K562 (cell line): ENCODE results near the gene DHCR7. TPM values are rescaled to one million over a fixed set of nuclear protein-coding genes. Genes with fewer than 3 reads are reported as not detected.

Source experiments
- ATAC-seq: fragments of 200-7000 bp; cut with Tn5 transposase; 3 replicates; pipeline ENCODE4 v1.9.1; 2020; ENCODE audit warnings: moderate library complexity
- BruUV-seq: library from RNA; stranded (reverse); fragments of 400-500 nt; replicated peaks from 2 replicates; lab custom pipeline; 2021; lab: Mats Ljungman, UMichigan
- CTCF ChIA-PET: fragments of 300-600 bp; formaldehyde crosslinking; extraction: SDS; loops from one replicate; lab custom pipeline; 2021; ENCODE audit warnings: low intra/inter-chr PET ratio; lab: Yijun Ruan, JAX
- POLR2A ChIA-PET: fragments of 300-600, 350-650 bp; sonication (Branson Sonifier 250); formaldehyde crosslinking; extraction: SDS; loops from one replicate; lab custom pipeline; 2021; ENCODE audit warnings: antibody characterized with exemption, inconsistent platforms; lab: Yijun Ruan, JAX
- DNase-seq, 4 experiments: peaks; one replicate each; pipeline versions ENCODE4 v3.0.0 to v3.0.0-alpha.2; 2011 to 2018; ENCODE audit warnings: low spot score in 3 of 4, mixed read lengths in 3 of 4; ENCODE audit errors: extremely low read depth in 1 of 4
- FAIRE-seq: peaks from 2 replicates; lab custom pipeline; 2011; peaks lifted over from hg19 to GRCh38; lab: Jason Lieb, UNC
- H2AFZ ChIP-seq: 2 replicates; pipeline ENCODE4 v1.6.0; 2011; ENCODE audit warnings: low read depth, low read length, control low read depth, inconsistent platforms
- H3K27ac ChIP-seq: fragments of 200-600 bp; 3 replicates; pipeline ENCODE4 v1.8.0; 2011; ENCODE audit warnings: low read depth, mild to moderate bottlenecking, control low read depth, inconsistent platforms, low read length, moderate library complexity, mixed read lengths; ENCODE audit errors: extremely low read depth
- H3K27me3 ChIP-seq, 2 experiments: fragments of 300-600 bp in 1 of 2; 2 replicates in 1 of 2; 3 replicates in 1 of 2; pipeline versions ENCODE4 v1.6.0 to v1.8.0; 2011; ENCODE audit warnings: inconsistent platforms in 2 of 2, low read length in 2 of 2, mild to moderate bottlenecking in 1 of 2, mixed read lengths in 1 of 2, moderate library complexity in 1 of 2; ENCODE audit not compliant: control insufficient read depth in 2 of 2, insufficient read depth in 2 of 2
- H3K36me3 ChIP-seq: fragments of 300-600 bp; 3 replicates; pipeline ENCODE4 v1.8.0; 2011; ENCODE audit warnings: mild to moderate bottlenecking, low read length, inconsistent platforms; ENCODE audit not compliant: control insufficient read depth, insufficient read depth
- H3K4me1 ChIP-seq, 2 experiments: fragments of 200-600 bp in 1 of 2; replicated peaks in 1 of 2; 2 replicates in 1 of 2; 3 replicates in 1 of 2; pipeline versions ENCODE4 v1.5.1 to v1.8.0; 2011; ENCODE audit warnings: inconsistent platforms in 2 of 2, low read length in 2 of 2, mild to moderate bottlenecking in 1 of 2, mixed read lengths in 1 of 2, moderate library complexity in 1 of 2; ENCODE audit not compliant: control insufficient read depth in 2 of 2, insufficient read depth in 2 of 2
- H3K4me2 ChIP-seq: 2 replicates; pipeline ENCODE4 v1.6.1; 2011; ENCODE audit warnings: low read length, control low read depth, inconsistent platforms, mixed read lengths; ENCODE audit not compliant: insufficient read depth
- H3K4me3 ChIP-seq: fragments of 200-600 bp; sonication (generic), shearing (Covaris generic); 2 replicates; pipeline ENCODE4 v1.5.1; 2016; ENCODE audit warnings: control low read depth, inconsistent platforms
- H3K79me2 ChIP-seq: fragments of 200-600 bp; 3 replicates; pipeline ENCODE4 v1.8.0; 2011; ENCODE audit warnings: low read length, inconsistent platforms; ENCODE audit not compliant: control insufficient read depth, insufficient read depth
- H3K9ac ChIP-seq, 2 experiments: 2 replicates each; pipeline versions ENCODE4 v1.6.0 to v1.6.1; 2011; ENCODE audit warnings: low read depth in 2 of 2, low read length in 2 of 2, control low read depth in 1 of 2, inconsistent platforms in 1 of 2, mild to moderate bottlenecking in 1 of 2, mixed read lengths in 1 of 2; ENCODE audit not compliant: insufficient read depth in 1 of 2
- H3K9me1 ChIP-seq: one replicate; pipeline ENCODE4 v1.6.0; 2011; ENCODE audit warnings: inconsistent platforms, mild to moderate bottlenecking, low read length, moderate library complexity; ENCODE audit not compliant: control insufficient read depth, insufficient read depth
- H3K9me3 ChIP-seq: replicated peaks from 2 replicates; pipeline ENCODE4 v1.5.1; 2011; ENCODE audit warnings: low read depth, low read length, inconsistent platforms; ENCODE audit not compliant: control insufficient read depth, insufficient read depth
- H4K20me1 ChIP-seq: replicated peaks from 2 replicates; pipeline ENCODE4 v1.6.1; 2011; ENCODE audit warnings: low read length, inconsistent platforms, mixed read lengths; ENCODE audit not compliant: control insufficient read depth, insufficient read depth
- BCLAF1 ChIP-seq, 2 experiments: fragments of 450-650 bp in 1 of 2; IDR thresholded peaks; 2 replicates each; pipeline ENCODE4 v1.6.1; 2011 to 2017; ENCODE audit warnings: low read depth in 2 of 2, antibody characterized with exemption in 1 of 2, borderline replicate concordance in 1 of 2, low read length in 1 of 2, mild to moderate bottlenecking in 1 of 2, mixed read lengths in 1 of 2; ENCODE audit not compliant: control insufficient read depth in 1 of 2
- CBFA2T2 ChIP-seq: fragments of 450-650 bp; conservative IDR thresholded peaks from 2 replicates; pipeline ENCODE4 v1.6.1; 2017; ENCODE audit warnings: mild to moderate bottlenecking
- CHD1 ChIP-seq: fragments of 200-600 bp; sonication (generic); IDR thresholded peaks from one replicate; pipeline ENCODE4 v1.6.1; 2012; ENCODE audit warnings: mild to moderate bottlenecking, moderate library complexity, low read length, inconsistent platforms
- DNMT1 ChIP-seq: fragments of 450-650 bp; IDR thresholded peaks from 2 replicates; pipeline ENCODE4 v1.6.1; 2016; ENCODE audit warnings: antibody characterized with exemption, mild to moderate bottlenecking
- E2F4 ChIP-seq: sonication (generic); formaldehyde crosslinking; IDR thresholded peaks from 2 replicates; pipeline ENCODE4 v1.8.0; 2022; ENCODE audit warnings: mild to moderate bottlenecking, low read depth, missing genetic modification reagents
- GTF2F1 ChIP-seq: IDR thresholded peaks from 2 replicates; pipeline ENCODE4 v1.6.1; 2011; ENCODE audit warnings: low read depth, low read length, improper control_type of control experiment
- HBP1 ChIP-seq: fragments of 450-650 bp; formaldehyde crosslinking; IDR thresholded peaks from 2 replicates; pipeline ENCODE4 v1.4.0; 2022; ENCODE audit warnings: missing genetic modification characterization
- HCFC1 ChIP-seq: IDR thresholded peaks from 2 replicates; pipeline ENCODE4 v1.6.1; 2012; ENCODE audit warnings: low read depth, low read length, improper control_type of control experiment
- HDAC1 ChIP-seq, 2 experiments: fragments of 450-650 bp; IDR thresholded peaks; 2 replicates each; pipeline ENCODE4 v1.6.1; 2016 to 2017; ENCODE audit warnings: inconsistent platforms in 1 of 2, mild to moderate bottlenecking in 1 of 2, moderate library complexity in 1 of 2
- HDAC3 ChIP-seq: fragments of 450-650 bp; IDR thresholded peaks from 2 replicates; pipeline ENCODE4 v1.6.1; 2018; ENCODE audit warnings: borderline replicate concordance, mild to moderate bottlenecking, moderate library complexity; ENCODE audit not compliant: partially characterized antibody
- SNAPC5 ChIP-seq: fragments of 250-450 bp; sonication (Bioruptor Pico); IDR thresholded peaks from 2 replicates; pipeline ENCODE4 v1.8.0; 2021; ENCODE audit warnings: moderate library complexity, mild to moderate bottlenecking, inconsistent platforms
- THAP12 ChIP-seq: fragments of 250-450 bp; sonication (Bioruptor Pico); IDR thresholded peaks from 2 replicates; pipeline ENCODE4 v1.9.0; 2021; ENCODE audit warnings: mild to moderate bottlenecking, inconsistent platforms
- WGBS: fragments of 100-300 bp; shearing (Covaris generic); methylation state at CpG from one replicate; pipeline ENCODE4 v1.1.6; 2016; ENCODE audit warnings: low coverage, mixed read lengths; ENCODE audit not compliant: insufficient coverage; ENCODE audit errors: missing lambda C conversion rate; 5-methylcytosine and 5-hydroxymethylcytosine counted together
- in situ Hi-C: fragments of 300-500 bp; cut with MboI; formaldehyde crosslinking; loops from 4 replicates; pipeline ENCODE4 v1.15.0; 2018; ENCODE audit warnings: inconsistent platforms, mixed read lengths
- intact Hi-C: fragments of 100-400 bp; cut with micrococcal nuclease; formaldehyde crosslinking; loops from 2 replicates; pipeline ENCODE4 v1.14.2; 2022
- polyA plus RNA-seq, 8 experiments: library from polyadenylated mRNA; depleted of rRNA in 4 of 8; stranded (reverse) in 5 of 8; unstranded in 3 of 8; fragments of >200 nt; fragmentation: Nextera tagmentation in 2 of 8; fragmentation: Illumina TruSeq in 1 of 8; extraction: Ambion mirVana in 2 of 8; extraction: Trizol in 1 of 8; gene quantifications; 2 replicates each; pipeline versions ENCODE4 v1.2.1 to v1.2.3, GENCODE V29; 2011 to 2014; ENCODE audit warnings: inconsistent platforms in 1 of 8, missing spikeins in 1 of 8
- total RNA-seq, 7 experiments: library from RNA; depleted of rRNA in 6 of 7; stranded (reverse); fragments of >200 nt in 6 of 7; fragmentation: Illumina TruSeq in 2 of 7; extraction: Trizol in 2 of 7; gene quantifications; 2 replicates each; pipeline versions ENCODE4 v1.2.1 to v1.2.3, GENCODE V29; 2011 to 2021; ENCODE audit warnings: low replicate concordance in 1 of 7

Gene DHCR7
- total and polyA plus RNA-seq, 9 of the 15 experiments (the other 6 are each of a cell fraction or from before 2014, with no cell fraction given) = 8.4 to 192 (median 82.4) TPM

- in situ Hi-C loops (no loop called here), intact Hi-C loops (no loop called here)
- Histone ChIP-seq H3K79me2 (no peaks in the 10 kb centered on the region), H3K36me3 (peaks cover 74% of the 10 kb centered on the region; the same call in 2 of the 3 replicates), H3K4me3 (no peak overlapping the region), H3K27me3 (no peaks in the 10 kb centered on the region), H3K9me1 (no peaks in the 10 kb centered on the region), H4K20me1 (no peaks in the 10 kb centered on the region), H3K4me2 (no peak overlapping the region), H3K4me1 (peaks cover 0 to 15% of the 10 kb centered on the region in 2 experiments; a peak in 3 of 5 replicates), H3K9me3 (no peaks in the 10 kb centered on the region), H2AFZ (no peak overlapping the region), H3K27ac (no peak overlapping the region), H3K9ac (no peak overlapping the region; a peak in 1 of 4 replicates)
- no TSS peak for BruUV-seq
- WGBS = 86% methylated on average over 25 of the region's 34 CpGs
- no peak for ATAC-seq
- ChIA-PET CTCF (no interaction called here), POLR2A (no interaction called here)
- FAIRE-seq = no peak
- no peak for DNase-seq
- TF ChIP-seq HDAC1 (IDR thresholded peaks at IDR 0.05) (no peak), DNMT1 (no peak), BCLAF1 (IDR thresholded peaks at IDR 0.05; ENCODE audit: borderline replicate concordance in 1 of 2, control insufficient read depth in 1 of 2, low read depth in 2 of 2, low read length in 1 of 2) (no peak), HDAC3 (no peak), GTF2F1 (no peak), E2F4 (CRISPR knock-in tag) (no peak), HBP1 (CRISPR knock-in tag) (no peak), CBFA2T2 (no peak), THAP12 (CRISPR knock-in tag) (no peak), HCFC1 (no peak), SNAPC5 (CRISPR knock-in tag) (no peak), CHD1 (no peak)
Measured at GRCh38 chr11:71476926-71477640, 28.9 kb upstream of the DHCR7 start.
